ENCODE data around the gene GRK5.
A peak's percentile ranks its signal among the peaks of the same experiment; 100 is the strongest.

The GRK5 gene

DNA sequence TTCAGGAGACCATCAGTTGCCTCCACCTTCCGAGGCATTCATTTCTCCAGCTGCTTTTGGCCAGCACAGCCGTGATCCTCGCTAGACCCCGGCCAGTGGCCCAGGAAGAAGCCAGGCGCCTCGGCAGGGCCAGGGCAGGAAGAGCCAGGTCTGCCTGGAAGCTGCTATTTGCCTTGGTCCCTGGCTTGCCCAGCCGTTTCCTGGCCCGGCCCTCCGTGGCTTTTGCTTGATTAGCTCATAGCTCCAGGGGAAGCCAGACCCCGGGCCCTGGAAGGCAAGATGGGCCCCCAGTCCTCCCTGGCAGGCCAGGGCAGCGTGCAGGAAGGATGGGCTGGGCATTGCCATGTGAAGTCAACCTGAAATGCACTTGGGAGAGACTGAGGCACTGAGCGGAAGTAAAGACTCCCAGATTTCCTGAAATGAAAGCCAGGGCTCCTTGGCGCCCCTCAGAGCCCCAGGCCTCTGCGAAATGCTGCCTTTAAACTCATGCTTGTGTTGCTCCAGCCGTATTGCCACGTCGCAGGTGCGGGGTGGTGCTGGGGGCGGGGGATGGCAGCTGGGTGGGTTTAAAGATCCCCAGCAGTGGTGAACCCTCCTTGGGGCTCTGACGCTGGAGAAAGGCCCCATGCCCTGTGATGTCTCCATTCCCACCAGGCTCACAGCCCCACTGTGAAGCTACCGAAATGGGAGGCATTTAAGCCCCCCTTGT lies 160.6 kb downstream of the GRK5 start:
- no peak for DNase-seq

DNA sequence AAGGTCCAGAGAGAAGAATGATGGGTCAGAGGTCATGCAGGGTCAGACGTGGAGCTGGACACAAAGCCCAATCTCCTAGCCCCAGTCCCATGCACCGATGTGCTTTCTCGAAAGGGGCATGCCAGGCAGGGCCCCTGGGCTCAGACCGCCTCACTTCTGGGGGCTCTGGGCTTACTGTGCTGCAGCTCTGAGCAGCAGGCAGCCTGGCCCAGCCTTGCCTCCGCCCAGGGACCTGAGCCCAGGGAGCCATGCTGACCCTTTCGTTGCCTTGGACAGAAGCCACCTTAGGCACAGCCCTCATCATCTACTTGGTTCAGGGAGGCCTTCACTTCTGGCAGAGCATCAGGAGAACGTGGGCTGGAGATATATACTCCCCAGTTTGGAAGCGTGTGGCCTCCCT lies 161.2 kb downstream of the GRK5 start:
- no peak for DNase-seq

DNA sequence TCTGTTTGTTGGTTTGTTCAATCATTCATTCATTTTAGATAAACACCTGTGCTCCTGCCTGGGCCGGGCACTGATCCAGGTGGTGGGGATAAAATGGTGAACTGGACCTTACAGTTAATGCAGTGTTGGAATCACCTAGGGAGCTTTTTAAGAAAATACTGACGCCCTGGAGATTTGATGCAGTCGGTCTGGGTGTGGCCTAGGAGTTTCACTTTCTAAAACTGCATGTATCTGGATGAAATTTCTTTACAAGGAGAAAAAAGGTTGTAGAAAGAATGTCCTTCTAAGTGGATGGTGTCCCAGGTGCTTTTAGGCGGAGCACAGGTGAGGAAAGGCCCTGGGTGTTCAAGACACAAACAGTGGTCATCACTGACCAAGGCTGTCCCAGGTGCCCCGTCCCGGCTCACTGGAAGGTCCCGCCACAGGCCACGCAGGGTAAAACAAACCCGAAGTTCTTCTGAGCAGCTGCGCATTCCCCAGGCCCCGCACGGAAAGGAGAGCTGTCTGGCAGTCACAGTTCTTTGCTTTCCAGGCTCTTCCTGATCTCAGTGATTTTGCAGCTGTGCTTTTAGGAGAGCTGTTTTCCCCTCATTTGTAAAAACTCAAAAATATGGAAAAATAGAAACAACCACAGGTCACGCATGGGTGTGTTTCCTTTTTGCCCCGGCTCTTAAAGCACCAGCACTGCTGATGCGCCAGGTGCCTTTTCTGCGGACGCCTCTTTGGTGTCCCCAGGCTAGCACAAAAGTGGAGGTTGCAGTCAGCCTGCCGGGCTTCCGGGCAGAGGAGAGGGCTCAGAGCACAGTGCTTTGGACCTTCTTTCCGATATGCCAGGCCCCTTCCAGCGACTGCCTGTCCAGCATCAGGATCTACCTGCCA lies 161.9 kb downstream of the GRK5 start:
- no peak for DNase-seq

- DNase-seq, result no peak
Observed at GRCh38 chr10:119370111-119370741, 162.9 kb downstream of the GRK5 start.

- DNase-seq, result no peak
Observed at GRCh38 chr10:119370972-119371703, 163.8 kb downstream of the GRK5 start.

GRCh38 chr10:119371704-119372663 lies 164.6 kb downstream of the GRK5 start:
- no peak for DNase-seq

DNA sequence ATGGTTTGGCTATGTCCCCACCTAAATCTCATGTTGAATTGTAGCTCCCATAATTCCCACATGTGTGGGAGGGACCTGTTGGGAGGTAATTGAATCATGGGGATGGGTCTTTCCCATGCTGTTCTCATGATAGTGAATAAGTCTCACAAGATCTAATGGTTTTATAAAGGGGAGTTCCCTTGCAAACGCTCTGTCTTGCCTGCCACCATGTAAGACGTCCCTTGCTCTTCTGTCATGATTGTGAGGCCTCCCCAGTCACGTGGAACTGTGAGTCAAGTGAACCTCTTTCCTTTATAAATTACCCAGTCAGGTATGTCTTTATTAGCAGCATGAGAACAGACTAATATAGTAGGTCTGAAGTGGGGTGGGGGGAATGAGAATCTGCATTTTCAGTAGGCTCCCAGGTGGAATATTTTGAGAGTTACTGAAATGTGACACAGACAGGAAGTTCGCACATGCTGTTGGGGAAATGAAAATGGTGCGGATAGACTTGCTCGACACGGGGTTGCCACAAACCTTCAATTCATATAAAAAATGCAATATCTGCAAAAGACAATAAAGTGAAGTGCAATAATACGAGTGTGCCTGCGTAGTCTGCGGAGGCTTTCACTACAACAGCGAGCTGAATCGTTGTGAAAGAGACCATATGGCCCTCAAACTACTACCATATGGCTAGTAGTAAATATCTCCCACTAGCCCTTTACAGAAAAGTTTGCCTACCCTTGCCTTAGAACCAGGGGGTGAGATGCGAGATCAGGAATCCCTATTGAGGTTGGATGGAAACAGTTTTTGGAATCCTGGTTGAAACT lies 166.1 kb downstream of the GRK5 start:
- no peak for DNase-seq

GRCh38 chr10:119374236-119374635 lies 166.9 kb downstream of the GRK5 start:
- no peak for DNase-seq

- DNase-seq, result no peak
Observed at GRCh38 chr10:119375574-119376272, 168.4 kb downstream of the GRK5 start.

DNA sequence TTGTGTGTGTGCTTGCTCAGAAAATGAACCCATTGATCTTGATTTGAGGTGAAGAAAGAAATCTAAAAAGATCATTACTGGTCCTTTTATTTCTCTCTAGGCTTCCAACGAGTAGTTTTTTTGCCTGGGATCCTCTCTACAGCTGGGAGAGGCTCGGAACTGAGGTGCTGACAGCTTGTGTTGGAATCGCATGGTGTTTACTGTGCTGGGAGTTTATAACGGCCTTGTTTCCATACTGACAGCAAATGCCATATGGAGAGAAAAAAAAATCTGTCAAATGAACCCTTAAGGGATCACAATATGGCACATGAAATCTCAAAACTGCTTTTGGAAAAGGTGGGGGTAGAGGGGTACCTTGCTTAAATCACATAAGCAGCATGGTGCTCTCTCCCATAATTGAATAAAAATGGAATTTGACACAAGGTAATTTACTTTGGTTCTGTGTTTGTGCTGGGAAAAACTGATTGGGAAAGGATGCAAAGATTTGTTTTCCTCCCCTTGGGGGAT lies 170.1 kb downstream of the GRK5 start:
- no peak for DNase-seq

GRCh38 chr10:119377958-119378736 lies 170.8 kb downstream of the GRK5 start:
- peak; percentile 54 for DNase-seq

DNA sequence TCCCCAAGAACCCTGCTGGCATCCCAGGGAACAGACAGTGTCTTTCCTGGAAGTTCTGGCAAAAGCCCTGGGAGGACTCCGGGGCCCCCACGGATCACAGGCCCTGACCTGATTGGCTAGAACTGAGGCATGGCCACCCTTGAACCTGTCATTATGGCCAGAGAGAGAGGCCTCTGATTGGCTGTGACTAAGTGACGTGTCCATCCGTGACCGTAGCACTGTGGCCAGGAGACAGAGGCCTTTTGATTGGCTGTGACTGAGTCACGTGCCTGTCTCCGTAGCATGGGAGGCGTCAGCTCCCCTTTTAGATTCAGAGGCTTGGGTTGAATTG lies 171.3 kb downstream of the GRK5 start:
- DNase-seq, result no peak

DNA sequence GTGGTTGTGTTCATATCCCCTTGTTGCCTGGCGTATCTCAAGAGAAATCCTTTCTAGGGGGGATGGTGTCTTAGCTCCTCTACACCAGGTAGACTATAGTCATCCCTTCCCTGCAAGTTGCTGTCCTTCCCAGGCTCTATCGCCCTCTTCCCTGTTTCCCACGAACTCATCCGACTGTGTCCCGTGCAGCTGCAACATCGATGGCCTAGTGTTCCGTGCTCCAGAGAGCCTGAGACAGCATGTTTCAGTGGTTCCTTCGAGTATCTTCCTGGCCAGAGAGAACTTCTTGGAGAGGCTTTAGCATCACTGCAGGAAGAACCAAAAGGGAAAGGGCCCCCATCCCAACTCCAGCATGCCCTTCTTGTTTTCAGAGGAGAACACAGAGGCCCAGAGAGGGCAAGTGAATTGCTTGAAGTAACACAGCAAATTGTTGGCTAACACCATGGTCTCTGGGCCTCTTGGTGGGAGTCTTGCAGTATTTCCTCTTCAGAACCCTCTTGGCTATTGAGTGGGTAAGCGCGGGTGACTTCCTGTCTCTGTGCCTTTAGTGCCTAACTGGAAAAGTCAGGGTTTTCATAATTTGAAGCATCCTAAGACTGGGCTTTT lies 172.2 kb downstream of the GRK5 start:
- DNase-seq, result no peak

- no peak for DNase-seq
Observed at GRCh38 chr10:119383174-119383856, 175.9 kb downstream of the GRK5 start.

- DNase-seq, result no peak
Observed at GRCh38 chr10:119384127-119384526, 176.8 kb downstream of the GRK5 start.

GRCh38 chr10:119386666-119387065 lies 179.3 kb downstream of the GRK5 start:
- no peak for DNase-seq

GRCh38 chr10:119388849-119389345 lies 181.5 kb downstream of the GRK5 start:
- DNase-seq, result no peak

Measured in NCI-H2227 treated with DMSO at 0.1 percent for 48 hours (cell line).